Cardiac septum (tissue), 1 donor: ENCODE results near the gene NREP. TPM values are rescaled to one million over a fixed set of nuclear protein-coding genes. Genes with fewer than 3 reads are reported as not detected.

ENCODE experiments used
- DNase-seq: peaks from one replicate; pipeline ENCODE4 v3.0.0-alpha.2; 2020; ENCODE audit warnings: low spot score
- intact Hi-C: fragments of 100-400 bp; cut with DNase I; formaldehyde crosslinking; loops from one replicate; pipeline ENCODE4 v1.14.0; 2022
- total RNA-seq: library from RNA; stranded (reverse); fragmentation: NEBNext Ultra II Directional; extraction: Animal tissue kit (Norgen Biotek cat#: 25700); gene quantifications from one replicate; pipeline ENCODE4 v1.2.1, GENCODE V29; 2021
- donor health status: DM: no; HTN: no; CAD: no.

The NREP gene
- total RNA-seq, 1 donor from 2014 or later: 24.1 TPM

GRCh38 chr5:111707630-111708164, 49.3 kb downstream of the NREP start:
- no peak for DNase-seq
- intact Hi-C loops: no loop called here

GRCh38 chr5:111706345-111706744, 50.6 kb downstream of the NREP start:
- DNase-seq: no peak
- intact Hi-C loops: no loop called here

DNA sequence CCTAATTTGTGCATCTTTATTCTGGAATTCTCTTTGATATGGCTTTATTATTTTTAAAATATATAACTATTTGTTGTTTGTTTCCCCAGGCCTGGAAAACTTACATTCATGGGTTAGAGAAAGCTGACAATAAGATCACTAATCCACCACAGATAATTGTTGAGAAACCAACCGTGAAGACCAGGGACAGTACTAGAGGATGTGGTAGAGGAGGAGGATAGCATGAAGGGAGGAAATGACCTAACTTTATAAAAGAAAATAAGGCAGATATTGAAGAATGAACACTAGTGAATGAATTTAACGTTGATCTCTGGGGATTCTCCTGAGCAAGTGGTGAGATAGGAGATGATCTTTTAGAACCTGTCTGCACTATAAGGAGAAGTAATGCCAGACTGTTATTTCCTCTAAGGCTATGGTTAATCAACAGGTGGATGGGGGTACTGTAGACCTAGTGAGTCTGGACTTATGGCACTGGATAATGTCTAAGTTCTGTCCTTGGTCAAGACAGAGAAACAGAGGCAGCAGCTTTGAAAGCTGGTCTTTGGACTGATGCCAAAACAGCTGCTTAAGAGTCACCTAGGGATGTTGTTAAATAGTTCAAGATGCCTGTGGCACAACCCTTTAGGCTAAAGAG, 52.4 kb downstream of the NREP start:
- intact Hi-C loops: no loop called here
- DNase-seq: no peak

DNA sequence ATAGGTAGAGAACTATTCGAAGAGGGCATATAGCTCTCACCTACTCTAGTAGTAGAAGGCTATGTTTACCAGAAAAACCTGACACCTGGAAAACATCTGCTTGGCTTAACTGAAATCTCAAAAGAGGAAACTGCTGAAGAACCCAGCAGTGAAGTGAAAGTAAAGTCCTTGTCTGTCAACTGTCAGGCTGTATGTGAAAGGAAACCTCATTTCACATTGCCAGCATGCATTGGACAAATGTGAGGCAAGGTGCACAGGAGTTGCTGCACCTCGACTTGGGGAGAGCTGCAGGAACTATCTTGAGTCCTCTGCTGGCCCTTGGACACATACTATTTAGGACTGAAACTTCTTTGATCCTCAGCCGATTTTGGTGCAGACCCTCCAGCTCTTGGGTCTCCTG, 53.3 kb downstream of the NREP start:
- intact Hi-C loops: no loop called here
- no peak for DNase-seq

- intact Hi-C loops: no loop called here
- DNase-seq: no peak
Measured at GRCh38 chr5:111699976-111700375, 57.0 kb downstream of the NREP start.

- intact Hi-C loops: no loop called here
Measured at GRCh38 chr5:111699324-111699723, 57.7 kb downstream of the NREP start.

GRCh38 chr5:111697881-111698757, 58.9 kb downstream of the NREP start:
- intact Hi-C loops: no loop called here
- no peak for DNase-seq

More at GRCh38 chr5:111699324-111699723, 57.7 kb downstream of the NREP start:
- no peak for DNase-seq

GRCh38 chr5:111697215-111697614, 59.8 kb downstream of the NREP start:
- no peak for DNase-seq
- intact Hi-C loops: no loop called here

DNA sequence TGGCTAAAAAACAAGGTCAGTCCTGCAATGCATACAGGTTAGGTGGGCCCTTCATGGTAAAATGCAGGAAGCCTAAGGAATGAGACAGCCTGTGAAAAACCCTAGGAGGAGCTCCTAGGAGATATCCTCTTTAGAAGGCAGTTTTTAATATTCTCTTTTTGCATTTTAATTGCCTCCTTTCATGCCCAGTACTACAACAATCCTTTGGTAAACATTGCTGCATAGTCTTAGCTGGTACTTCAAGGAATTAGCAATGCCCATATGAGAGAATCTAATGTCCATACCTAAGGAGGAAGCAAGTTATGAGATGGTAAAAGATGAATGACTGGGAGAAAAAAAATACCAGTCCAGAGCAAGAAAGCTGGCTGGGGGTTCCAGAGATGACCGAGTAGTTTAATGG, 61.0 kb downstream of the NREP start:
- intact Hi-C loops: no loop called here
- DNase-seq: no peak

GRCh38 chr5:111694133-111694532, 62.9 kb downstream of the NREP start:
- no peak for DNase-seq
- intact Hi-C loops: no loop called here

- intact Hi-C loops: no loop called here
Measured at GRCh38 chr5:111691914-111692313, 65.1 kb downstream of the NREP start.

GRCh38 chr5:111691508-111691907, 65.5 kb downstream of the NREP start:
- intact Hi-C loops: no loop called here
- DNase-seq: no peak

More at GRCh38 chr5:111691914-111692313, 65.1 kb downstream of the NREP start:
- DNase-seq: no peak

DNA sequence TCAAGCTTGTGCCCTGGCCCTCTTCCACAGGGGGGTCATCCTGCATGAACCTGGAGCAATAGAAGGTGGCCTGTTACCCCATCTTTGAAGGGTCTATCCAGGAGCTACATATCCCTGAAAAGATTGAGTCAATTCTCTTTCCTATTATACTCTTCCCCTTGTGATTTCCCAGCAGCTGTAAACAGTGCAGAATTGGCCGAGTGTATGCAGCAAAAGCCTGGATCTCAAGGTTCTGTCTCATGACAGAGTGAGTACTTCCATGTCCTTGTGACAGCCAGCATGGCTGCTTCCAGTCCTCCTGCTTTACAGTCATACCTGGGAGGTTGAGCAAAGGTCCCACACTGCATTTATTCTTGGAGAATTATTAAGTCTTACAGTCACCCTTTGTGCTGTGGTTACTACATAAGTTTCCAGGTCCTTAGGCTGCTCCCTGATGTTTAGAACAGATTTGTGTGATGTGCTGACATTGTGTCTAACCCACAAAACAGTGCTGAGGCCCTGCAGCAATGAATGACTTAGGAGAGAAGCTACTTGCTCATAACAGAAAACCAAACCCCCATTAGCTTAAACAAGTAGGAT, 67.5 kb downstream of the NREP start:
- DNase-seq: no peak
- intact Hi-C loops: no loop called here

- no peak for DNase-seq
- intact Hi-C loops: no loop called here
Measured at GRCh38 chr5:111685969-111686368, 71.0 kb downstream of the NREP start.

DNA sequence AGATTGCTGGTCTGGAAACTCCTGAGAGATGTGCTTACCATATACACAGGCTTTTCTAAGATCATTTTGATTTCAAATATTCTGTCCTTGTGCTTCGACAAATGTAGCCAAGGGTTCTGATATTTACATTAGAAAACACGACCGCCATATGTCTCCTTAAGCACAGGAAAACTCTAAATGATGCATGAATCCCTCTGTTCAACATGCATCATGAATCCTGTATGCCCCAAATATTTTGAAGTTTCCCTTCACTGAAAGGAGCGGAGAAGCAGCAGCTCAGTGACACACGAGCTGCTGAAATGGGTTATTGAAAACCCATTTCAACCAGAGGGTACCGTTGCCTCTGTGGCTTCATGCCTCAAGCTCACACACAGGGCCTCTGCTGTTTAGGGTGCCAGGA, 74.4 kb downstream of the NREP start:
- DNase-seq: no peak
- intact Hi-C loops: loop anchor here (5.0 kb wide), 1 partner anchor 465 kb away; no protein-coding TSS in a partner anchor

- DNase-seq: no peak
- intact Hi-C loops: loop anchor here (5.0 kb wide), 1 partner anchor 465 kb away; no protein-coding TSS in a partner anchor
Measured at GRCh38 chr5:111682121-111682520, 74.9 kb downstream of the NREP start.

GRCh38 chr5:111681414-111682120, 75.4 kb downstream of the NREP start:
- DNase-seq: no peak
- intact Hi-C loops: loop anchor here (2.0 to 5.0 kb wide), 3 partner anchors 75 to 466 kb away; partner anchors contain the start of gene NREP

DNA sequence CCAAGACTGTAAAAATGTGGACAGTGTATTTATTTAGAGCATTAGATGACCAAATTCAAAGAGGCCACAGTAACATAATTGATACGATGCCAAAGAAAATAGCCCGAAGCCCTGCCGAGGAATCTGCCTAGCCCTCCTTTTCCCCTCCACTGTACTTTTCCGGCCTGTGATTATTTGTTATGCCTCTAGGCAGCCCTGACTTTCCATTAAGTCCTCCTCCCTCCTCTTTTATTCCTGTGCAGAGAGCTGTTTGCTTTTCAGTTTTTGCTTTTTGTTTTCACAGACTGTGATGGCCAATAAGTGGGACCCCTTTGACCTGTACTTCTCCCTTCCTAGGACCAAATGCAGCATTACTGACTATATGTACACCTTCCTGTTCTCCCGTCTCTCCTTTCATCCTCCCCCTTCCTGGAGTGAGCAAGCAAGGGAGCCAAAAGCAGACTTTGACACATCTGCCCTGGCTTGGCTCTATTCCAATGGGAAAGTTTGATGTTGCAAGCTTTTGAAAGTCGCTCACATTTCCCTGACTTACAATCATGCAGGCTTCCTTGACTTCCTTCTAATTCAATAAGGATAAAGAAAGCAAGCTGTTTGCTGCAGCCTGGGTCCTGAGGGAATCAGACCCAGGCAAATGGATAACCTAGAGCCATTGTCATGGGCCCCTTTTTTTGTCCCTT, 76.1 kb downstream of the NREP start:
- DNase-seq: no peak
- intact Hi-C loops: loop anchor here (2.0 to 5.0 kb wide), 3 partner anchors 76 to 466 kb away; partner anchors contain the start of gene NREP

DNA sequence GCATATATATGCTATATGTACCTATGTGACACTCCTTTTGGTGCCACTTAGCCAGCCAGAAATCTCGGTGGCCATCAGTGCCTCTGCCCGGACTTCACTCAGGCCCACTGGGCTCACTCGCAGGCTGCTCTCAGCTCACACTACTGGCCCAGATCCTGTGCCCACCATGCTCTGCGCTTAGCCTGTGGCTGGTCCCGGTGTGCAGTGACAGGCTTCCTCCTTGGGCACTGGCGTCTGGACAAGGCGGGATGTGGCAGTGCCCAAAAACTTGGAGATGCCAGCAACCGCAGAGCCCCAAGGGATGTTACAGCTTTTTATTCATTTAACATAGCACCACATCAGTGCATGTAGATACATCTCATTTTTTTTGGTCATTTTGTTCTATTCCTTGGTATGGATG, 77.4 kb downstream of the NREP start:
- intact Hi-C loops: loop anchor here (2.0 to 5.0 kb wide), 3 partner anchors 77 to 468 kb away; partner anchors contain the start of gene NREP
- DNase-seq: no peak
